ENCODE results near the gene RREB1. TPM values are rescaled to one million over a fixed set of nuclear protein-coding genes. Genes with fewer than 3 reads are reported as not detected.
A peak's percentile ranks its signal among the peaks of the same experiment; 100 is the strongest.

RREB1 gene, protein sequence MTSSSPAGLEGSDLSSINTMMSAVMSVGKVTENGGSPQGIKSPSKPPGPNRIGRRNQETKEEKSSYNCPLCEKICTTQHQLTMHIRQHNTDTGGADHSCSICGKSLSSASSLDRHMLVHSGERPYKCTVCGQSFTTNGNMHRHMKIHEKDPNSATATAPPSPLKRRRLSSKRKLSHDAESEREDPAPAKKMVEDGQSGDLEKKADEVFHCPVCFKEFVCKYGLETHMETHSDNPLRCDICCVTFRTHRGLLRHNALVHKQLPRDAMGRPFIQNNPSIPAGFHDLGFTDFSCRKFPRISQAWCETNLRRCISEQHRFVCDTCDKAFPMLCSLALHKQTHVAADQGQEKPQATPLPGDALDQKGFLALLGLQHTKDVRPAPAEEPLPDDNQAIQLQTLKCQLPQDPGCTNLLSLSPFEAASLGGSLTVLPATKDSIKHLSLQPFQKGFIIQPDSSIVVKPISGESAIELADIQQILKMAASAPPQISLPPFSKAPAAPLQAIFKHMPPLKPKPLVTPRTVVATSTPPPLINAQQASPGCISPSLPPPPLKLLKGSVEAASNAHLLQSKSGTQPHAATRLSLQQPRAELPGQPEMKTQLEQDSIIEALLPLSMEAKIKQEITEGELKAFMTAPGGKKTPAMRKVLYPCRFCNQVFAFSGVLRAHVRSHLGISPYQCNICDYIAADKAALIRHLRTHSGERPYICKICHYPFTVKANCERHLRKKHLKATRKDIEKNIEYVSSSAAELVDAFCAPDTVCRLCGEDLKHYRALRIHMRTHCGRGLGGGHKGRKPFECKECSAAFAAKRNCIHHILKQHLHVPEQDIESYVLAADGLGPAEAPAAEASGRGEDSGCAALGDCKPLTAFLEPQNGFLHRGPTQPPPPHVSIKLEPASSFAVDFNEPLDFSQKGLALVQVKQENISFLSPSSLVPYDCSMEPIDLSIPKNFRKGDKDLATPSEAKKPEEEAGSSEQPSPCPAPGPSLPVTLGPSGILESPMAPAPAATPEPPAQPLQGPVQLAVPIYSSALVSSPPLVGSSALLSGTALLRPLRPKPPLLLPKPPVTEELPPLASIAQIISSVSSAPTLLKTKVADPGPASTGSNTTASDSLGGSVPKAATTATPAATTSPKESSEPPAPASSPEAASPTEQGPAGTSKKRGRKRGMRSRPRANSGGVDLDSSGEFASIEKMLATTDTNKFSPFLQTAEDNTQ (N-terminal part only)
- polyA plus RNA-seq (2013, experiment 1 of 2; ENCODE audit: insufficient read length): 11.1 TPM
- 12.2 TPM for polyA plus RNA-seq (2013, experiment 2 of 2; ENCODE audit: insufficient read length)

DNA sequence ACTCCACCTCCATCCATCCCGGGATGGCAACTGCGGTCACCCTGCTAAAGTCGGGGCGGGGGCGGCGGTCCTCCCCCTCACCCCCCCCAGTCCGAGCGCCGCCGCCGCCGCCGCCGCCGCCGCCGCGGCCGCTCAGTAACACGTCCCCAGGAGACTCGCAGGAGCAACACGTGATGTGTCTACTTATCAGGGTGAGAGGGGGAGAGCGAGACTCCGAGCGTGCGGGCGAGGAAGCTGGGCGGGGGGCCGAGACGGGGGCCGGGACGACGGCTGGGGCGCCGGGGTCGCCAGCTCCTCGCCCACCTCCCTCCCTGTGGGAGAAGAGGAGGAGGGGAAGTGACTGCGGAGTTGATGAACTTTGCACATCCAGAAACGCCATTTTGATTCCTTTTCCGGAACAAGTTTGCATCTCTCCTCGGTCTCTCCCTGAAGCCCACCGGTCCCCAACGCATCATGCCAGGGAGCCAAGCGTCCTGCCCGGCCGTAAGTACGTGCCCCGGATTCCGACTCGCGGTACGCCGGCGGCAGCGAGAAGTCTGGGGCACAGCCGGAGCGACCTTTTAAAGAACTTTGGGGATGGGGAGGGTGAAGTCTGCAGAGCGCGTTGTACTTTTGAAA is at the start of gene RREB1:
RREB1 (plus strand) TSS at position 384 of the 618 bp plus-strand sequence. CDS start 73,951 bp downstream, outside the sequence.
- peak; percentile 75 for DNase-seq

- DNase-seq: peak; percentile 91
Measured at GRCh38 chr6:7058250-7058923, 49.4 kb upstream of the RREB1 start.

DNA sequence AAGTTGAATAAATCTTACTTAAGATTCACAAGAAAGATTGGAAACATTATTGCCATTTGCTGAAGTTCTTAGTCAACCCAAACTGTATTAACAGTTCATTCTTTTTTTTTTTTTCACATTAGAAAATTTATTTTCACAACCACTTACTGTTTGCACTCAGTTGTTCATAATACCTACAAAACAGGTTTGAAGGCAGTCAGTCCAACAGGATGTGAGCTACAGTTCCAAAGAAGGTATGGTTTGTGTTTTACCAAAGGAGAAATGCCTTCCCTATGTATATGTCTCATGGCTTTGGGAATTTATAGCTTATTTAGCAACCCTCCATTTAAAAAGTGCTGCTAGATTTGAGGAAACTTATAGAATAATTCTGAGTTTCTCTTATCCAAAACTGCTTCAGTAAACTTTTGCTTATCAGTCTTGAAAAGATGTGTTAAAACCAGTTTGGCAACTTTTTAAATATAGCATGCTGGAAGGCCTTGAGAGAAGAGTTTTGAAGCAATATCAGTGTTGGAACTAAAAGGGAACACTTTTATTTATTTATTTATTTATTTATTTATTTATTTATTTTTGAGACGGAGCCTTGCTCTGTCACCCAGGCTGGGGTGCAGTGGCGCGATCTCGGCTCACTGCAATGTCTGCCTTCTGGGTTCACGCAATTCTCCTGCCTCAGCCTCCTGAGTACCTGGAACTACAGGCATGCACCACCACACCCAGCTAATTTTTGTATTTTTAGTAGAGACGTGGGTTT is 46.8 kb upstream of the RREB1 start:
- DNase-seq: no peak

- no peak for DNase-seq
Measured at GRCh38 chr6:7062451-7063162, 45.2 kb upstream of the RREB1 start.

DNA sequence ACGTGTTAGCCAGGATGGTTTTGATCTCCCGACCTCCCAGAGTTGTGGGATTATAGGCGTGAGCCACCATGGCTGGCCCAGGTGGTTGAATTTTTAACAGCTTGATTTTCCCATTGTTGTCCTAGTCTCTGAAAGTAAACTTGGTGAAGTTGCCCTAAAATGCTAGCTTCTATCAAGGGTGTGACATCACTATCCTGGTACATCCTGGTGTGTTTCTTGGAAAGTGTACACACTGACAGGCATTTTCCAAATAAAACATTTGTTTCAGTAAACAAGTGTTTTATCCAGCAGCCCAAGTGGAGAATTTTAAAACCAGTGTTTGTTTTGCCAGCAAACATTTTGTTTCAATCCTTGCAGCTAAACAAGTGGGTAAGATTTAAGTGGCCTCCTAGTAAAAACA is 40.5 kb upstream of the RREB1 start:
- DNase-seq: no peak

GRCh38 chr6:7071405-7071804 is 36.4 kb upstream of the RREB1 start:
- no peak for DNase-seq

DNA sequence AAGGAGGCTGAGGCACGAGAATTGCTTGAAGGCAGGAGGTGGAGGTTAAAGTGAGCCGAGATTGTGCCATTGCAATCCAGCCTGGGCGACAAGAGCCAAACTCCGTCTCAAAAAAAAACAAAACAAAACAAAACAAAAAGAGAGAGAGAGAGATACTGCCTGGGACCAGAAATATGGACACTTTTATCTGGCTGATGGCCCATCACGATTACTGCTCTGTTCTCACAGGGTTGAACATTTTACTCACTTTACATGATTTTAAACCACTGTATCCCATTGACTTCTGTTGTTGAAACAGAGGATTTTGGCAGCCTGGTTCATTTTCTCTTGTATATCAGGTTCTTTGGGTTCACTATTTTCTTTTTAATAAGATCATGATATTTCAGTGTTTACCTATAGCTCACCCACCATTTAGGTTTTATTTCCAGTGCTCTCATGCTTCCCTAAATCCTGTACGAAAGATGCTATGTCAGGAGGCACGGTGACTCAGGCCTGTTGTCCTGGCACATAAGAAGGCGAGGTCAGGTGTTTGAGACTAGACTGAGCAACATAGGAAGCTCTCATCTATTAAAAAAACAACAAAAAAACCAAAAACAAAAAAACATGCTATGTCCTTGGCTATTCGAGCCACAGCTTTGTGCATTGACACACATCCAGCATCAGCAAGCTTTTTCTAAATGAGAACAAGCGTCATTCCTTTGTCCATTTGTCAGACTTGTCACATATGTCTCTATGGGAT is 34.5 kb upstream of the RREB1 start:
- no peak for DNase-seq

- no peak for DNase-seq
Measured at GRCh38 chr6:7073821-7074525, 33.8 kb upstream of the RREB1 start.

- no peak for DNase-seq
Measured at GRCh38 chr6:7074870-7075269, 32.9 kb upstream of the RREB1 start.

DNA sequence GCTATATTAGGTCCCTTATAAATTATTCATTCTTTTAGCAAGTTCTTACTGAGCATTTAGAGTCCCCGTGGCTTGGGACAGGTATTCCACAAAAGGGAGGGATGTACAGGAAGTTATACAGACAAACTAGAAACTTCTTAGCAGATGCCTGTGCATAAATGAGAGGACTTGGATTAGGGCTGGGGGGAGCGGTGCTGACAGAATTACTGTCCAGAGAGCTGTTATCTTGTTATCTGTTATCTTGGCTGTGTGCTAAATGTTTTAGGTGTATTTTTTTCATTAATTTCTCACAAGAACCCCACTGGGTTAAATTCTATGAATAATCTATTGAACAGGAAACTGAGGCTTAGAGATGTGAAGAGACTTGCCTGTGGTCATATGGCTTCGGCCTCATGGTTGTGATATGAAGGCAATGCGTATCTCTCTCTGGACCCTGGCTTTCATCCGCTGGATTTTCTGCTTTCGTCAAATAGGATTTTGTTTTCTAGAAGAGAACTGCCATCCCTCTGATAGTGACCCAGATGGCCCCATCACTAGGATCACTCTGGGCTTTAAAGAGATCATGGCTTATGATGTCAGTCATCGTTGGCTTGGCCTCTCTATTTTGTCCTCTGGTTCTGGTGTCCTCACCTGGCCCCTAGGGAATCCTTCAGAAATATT is 32.3 kb upstream of the RREB1 start:
- no peak for DNase-seq

DNA sequence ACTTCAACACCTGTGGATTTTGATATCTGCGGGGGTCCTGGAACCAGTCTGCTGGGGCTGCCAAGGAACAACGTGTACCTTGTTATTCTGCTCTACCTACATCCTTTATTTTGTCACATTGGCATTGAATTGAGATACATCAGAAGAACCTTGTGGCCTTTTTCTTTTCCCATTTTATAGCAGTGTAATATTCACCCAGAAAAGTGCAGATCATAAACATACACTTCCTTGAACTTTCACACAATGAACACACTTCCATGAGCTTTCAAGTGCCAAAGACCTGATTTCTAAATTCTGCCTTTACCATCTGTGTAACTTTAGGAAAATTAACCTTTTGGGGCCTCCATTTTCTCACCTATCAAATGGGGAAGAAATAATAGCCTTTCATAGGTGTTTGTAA is 29.9 kb upstream of the RREB1 start:
- no peak for DNase-seq

GRCh38 chr6:7078856-7079255 is 28.9 kb upstream of the RREB1 start:
- DNase-seq: no peak

- DNase-seq: no peak
Measured at GRCh38 chr6:7080311-7080710, 27.4 kb upstream of the RREB1 start.

DNA sequence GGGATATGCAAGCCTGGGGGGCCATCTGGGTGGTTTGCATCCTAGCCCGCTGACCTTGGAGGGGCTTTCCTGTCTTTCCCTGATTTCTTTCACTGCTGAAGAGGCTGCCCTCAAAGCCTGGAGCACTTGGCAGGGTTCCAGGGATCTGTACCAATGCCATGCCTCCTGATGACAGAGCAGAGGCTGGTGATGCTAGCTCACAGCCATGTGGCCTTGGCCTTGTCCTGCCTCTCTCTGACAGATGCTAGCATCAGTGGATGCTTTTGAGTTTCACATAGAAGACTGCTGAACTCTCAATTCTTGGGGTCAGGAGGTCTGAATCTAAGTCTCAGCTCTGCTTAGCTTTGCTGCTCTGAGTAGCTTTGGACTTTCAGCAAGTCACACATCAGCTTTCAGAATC is 21.9 kb upstream of the RREB1 start:
- DNase-seq: peak; percentile 43

GRCh38 chr6:7086488-7086887 is 21.3 kb upstream of the RREB1 start:
- peak; percentile 53 for DNase-seq

- DNase-seq: peak; percentile 38
Measured at GRCh38 chr6:7087066-7087465, 20.7 kb upstream of the RREB1 start.

- no peak for DNase-seq
Measured at GRCh38 chr6:7087491-7087979, 20.2 kb upstream of the RREB1 start.

Data from fibroblast of skin of scalp (primary cell).